Transverse colon (tissue), 4 donors: ENCODE measurements around the gene NUB1.

Experiments used
- CTCF ChIP-seq, 5 experiments: fragments of 200-600 bp in 3 of 5; fragments of 450-650 bp in 2 of 5; sonication (generic) in 3 of 5; IDR thresholded peaks; 1 replicate in 2 of 5; 2 replicates in 3 of 5; pipeline ENCODE4 v1.5.1; 2016 to 2017; ENCODE audit warnings: antibody characterized with exemption in 5 of 5, inconsistent platforms in 3 of 5, mild to moderate bottlenecking in 2 of 5, moderate library complexity in 1 of 5
- POLR2A ChIP-seq: fragments of 450-650 bp; IDR thresholded peaks from one replicate; pipeline ENCODE4 v1.6.1; 2016; ENCODE audit warnings: antibody characterized with exemption, mild to moderate bottlenecking, moderate library complexity
- POLR2AphosphoS5 ChIP-seq, 3 donors: sonication (generic); formaldehyde crosslinking; IDR thresholded peaks; one replicate each; pipeline ENCODE4 v1.6.1; 2016; ENCODE audit warnings: antibody characterized with exemption in 3 of 3

- no peak for TF ChIP-seq CTCF (IDR thresholded peaks at IDR 0.05)
- TF ChIP-seq POLR2AphosphoS5 (IDR thresholded peaks at IDR 0.05), result no peak
- TF ChIP-seq POLR2A, result no peak
Measured at GRCh38 chr7:151416112-151416940, 74.7 kb downstream of the NUB1 start.
